DMS53 treated with DMSO at 0.1 percent for 48 hours (cell line): Measurements from ENCODE around the gene TMA7B.

Source experiments
- DNase-seq: peaks from one replicate; lab custom pipeline; 2025; ENCODE audit not compliant: unreplicated experiment; lab: John Stamatoyannopoulos, UW

The TMA7B gene

DNA sequence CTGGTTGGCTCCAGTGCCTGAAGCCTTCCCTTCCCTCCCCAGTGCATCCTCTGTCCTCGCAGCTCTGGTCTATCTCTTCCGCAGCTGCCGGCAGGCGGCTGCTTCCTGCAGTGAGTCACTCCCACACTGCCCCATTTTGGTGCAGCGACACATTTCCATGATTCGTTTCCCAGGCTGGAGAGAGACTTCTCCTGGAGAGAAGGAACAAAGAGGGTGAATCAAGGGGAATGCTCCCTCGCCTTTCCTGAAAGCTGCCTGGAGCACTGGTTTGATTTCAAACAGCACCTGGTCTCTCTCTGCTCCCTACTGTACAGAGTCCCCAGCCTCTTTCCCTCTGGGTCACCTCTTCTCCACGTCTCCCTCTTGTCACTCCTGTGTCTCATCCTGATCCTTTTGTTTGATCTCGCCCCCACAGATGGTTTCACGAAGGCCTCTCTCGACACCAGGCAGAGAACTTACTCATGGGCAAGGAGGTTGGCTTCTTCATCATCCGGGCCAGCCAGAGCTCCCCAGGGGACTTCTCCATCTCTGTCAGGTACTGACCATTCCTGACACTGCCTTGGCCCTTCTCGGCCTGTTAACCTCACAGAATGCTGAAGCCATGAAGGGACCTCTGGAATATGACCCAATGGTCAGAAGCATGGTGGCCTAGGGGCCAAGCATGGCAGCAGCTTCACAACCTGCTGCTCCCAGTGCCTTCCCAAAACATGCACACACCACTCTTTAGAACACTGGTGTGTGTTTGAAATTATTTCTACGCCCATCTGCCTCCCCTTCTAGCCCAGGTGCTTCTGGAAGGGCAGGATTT, at the start of gene TMA7B:
TMA7B (plus strand) TSS at position 758 of the 808 bp plus-strand sequence. CDS start 3,978 bp downstream, outside the sequence.
- DNase-seq = peak; percentile 39

DNA sequence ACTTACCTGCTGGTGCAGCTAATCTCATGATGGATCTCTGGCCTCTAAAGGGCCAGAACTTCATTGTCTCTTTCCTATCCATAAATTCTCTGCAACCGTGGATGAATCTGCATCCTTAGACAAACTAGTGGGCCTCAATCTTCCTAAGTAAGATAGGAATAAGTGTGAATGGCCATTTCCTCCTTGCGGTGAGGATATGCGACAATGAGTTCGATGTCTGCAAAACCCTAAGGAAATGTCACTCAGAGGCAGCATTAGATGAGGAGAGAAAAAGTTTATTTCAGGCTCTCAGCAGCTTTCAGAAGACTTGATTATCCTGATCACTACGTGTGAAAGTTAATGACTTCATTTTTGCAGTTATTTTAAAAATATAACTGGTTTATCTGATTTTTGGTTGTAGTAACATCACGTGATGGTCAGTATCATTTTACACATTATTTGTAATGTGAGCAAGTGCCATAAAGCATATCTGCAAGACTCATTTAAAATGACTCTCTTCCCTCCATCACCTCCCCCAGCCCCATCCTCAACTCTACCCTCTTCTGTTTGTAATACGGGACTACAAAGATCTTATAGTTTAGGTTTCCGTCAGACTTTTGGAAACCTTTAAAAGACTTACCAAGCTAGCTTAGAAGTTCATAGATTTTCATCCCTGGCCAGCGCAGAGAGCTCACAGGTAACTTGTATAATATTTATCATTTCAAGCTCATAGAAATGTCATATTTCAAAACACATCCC, 49.2 kb upstream of the TMA7B start:
- DNase-seq = no peak

DNA sequence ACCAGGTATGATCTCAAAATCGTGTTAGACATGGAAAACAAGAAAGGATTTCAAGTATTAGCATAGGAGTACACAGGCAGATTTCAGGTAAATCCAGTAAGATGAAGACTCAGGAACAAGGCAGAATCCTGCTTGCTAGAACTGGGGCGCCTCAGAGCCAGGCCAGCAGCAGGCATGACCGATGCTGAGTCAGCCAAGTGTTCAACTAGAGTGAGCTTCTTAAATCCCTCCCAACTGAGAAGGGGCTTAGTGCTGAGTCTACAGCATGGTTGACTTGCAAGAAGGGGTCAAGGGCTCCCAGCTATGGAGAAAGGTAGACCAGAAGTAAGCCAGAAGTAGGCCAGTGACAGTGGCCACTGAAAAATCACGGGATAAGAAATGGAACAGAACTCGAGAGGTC, 46.9 kb upstream of the TMA7B start:
- DNase-seq = no peak

DNA sequence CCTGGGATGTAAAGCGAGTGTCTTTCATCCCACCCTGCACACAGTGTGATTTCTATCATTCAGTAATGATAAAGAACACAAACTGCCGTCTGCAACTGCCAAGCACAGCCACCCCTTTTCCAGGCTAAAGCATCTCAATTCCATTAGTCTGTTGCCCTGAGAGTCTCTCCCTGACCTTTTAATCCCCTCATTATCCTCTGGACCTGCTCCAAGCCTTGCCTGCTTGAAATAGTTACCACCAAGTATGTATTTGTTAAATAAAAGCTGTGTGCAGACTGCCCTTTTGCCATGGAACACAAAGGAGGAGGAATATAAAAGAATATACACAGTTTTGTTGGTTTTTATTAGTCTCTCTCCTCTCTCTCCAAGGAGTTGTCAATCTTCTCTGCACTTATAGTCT, 46.3 kb upstream of the TMA7B start:
- no peak for DNase-seq

DNA sequence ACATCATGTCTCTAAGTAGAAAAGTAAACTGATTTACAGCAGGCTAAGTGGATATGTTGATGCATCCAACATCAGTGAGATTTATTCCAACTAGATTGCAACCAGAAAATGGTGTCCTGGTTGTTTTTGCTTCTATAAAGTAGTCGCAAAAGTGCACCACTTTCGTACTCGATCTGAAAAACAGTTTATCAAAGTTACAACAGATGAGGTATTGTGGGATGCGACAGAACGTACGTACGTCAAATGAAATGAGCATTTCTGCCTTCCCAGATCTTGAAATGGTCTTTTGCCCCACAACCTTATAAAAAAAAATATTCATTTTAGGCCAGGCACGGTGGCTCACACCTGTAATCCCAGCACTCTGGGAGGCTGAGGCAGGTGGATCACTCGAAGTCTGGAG, 45.6 kb upstream of the TMA7B start:
- DNase-seq = no peak

DNA sequence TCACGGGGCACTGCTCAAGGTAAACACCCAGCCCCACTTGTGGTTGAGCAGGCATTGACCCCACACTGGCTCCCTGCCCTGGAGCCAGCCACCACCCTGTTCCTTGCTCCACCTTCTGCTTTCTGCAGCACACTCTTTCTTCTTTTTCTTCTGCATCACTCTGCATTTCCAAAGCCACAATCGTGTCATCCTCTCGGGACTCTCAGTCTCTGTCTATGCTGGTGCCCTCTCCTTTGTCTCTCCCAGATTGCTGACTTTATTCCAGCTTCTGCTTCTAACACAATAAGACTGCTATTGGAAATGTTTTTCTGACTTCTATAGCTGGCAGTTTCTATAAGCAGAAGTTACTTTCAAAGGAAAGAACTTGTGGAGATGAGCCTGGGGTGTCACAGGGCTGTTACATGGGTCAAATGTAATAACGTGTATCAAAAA, 44.9 kb upstream of the TMA7B start:
- no peak for DNase-seq

DNA sequence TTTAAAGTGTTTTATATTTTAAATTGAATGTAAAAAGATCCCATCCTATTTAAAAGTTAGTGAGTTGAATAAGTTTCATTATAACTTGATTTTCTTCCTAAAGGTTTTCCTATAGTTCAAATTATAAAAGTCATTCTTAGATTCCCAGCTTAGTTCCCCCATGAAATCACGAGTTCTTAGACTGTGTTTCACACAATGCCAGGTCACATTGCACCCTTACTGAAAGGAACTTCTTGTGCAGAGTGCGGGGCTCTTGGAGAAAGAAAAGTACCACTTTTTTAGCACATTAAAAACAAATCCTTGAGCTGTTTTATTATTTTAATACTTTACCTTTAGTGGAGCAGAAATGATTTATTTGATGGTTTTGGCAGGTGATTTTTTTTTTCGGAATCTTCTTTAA, 43.7 kb upstream of the TMA7B start:
- no peak for DNase-seq

DNA sequence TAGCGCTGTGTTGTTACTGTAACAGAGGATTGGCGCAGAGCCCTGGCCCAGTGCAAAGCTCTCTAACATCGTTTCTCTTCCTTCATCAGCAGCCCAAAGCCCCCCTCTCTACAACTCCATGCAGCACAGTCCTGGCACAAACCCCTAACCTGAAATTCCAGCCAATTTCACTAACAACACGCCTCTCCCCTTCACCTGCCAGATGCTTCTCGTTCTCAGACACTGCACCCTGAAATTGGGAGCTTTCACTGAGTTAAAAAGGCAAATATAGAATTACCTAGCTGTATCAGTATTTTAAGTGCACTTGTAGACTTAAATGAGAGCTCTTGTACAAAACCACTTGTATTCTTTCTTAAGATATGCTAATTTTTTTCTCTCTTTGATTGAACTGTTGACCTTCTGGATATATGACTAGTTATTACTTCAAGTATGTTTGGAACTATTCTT, 43.0 kb upstream of the TMA7B start:
- no peak for DNase-seq

DNA sequence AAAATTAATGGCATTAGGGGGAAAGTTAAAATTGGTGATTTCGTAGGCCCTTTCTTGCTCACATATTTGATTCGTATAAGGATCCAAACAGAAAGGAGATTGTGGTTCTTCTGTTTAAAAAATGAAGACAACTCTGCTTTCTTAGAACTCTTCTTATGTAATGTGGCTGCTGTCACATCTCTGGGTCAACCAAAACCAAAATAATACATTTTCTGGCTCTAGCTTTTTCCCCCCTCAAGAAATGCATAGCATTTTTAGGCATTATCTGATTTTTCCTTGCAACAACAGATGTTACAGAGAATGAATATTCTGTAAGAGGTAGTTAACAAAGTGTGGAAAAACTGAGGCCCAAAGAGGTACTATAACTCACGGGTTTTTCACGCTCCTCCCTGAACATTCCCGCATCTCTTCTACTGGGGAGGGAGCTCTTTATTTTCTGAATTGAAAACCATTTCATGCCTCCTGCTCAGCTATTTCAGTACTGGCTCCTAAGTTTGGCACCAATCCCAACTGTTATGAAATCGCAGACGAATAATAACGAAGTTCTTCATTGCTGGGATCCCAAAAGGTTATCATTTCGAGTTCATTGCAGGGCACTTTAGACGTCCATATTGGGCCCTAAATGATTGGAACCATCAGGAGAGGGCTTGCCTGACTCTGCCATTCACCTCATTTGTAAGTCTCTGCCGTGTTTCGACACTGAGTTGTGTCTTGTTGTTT, 42.3 kb upstream of the TMA7B start:
- DNase-seq = no peak

DNA sequence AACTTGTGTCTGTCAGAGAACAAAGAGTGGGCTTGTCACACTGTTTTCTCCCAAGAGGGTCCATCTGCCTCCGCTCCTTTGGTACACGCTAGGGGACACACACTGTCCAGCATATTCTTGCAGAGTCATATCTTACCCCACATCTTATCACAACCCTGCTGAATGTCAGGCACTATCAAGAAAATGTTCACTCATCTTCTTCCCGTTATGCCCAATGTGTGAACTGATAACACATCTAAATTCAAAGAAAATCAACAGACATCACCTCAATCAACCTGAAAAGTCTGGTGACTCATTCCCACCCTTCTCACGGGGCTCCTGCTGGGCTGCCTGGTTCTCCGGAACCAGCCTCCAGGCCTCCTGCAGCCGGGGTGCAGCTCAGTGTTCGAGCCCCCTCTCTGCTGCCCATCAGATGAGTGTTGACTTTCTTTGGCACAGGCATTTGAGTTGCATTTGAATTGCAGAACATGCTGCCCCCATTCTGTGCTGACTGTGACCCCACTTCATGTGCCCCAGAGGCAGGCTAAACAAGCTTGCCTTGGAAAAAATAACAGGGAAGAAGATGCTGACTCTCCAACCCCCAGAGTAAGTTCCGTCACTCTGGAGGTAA, 40.0 kb upstream of the TMA7B start:
- DNase-seq = no peak

DNA sequence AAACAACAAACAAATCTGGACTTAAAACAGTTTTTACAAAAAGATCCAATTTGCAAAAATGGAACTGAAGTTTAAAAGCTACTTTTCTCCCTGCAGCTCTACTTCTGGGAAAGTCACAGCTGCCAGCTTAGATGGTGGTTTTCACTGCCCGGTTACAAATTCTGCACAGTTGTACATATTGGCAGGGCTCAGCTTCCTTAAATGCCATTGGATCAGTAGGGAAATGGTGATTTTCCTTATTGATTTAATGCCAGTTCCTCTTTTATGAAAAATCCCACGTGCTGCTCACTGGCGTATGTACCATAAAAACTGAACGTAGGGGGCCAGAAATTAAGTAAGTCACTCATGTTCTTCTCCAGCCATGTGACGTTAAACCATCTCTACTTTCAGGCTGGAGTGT, 36.5 kb upstream of the TMA7B start:
- DNase-seq = no peak

DNA sequence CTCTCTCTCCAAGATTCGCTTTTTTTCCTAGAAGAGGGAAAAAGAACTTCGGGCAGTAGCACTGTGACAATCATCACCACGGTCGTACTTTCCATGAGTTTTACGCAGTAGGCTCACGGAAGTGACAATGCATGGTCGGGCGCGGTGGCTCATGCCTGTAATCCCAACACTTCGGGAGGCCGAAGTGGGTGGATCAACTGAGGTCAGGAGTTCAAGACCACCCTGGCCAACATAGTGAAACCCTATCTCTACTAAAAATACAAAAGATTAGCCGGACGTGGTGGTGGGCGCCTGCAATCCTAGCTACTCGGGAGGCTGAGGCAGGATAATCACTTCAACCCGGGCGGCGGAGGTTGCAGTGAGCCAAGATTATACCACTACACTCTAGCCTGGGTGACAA, 35.9 kb upstream of the TMA7B start:
- DNase-seq = no peak

DNA sequence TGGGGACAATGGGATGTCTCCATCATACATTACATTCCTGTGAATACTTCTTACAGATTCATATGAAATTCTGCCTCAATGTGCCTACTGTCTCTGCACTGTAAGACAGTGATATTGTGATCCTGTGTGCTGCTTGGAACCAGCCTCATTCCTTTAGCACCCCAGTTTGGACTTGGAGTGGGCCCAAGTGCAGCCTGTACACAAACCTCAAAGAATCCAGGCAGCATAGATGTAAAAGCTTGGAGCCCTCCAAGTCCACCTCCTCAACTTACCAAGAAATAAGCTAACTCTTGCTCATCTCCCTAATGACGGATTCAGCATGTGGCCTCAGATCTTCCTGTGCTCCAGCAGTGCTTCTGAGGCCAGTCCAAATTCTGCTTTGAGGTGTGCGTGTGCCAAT, 34.9 kb upstream of the TMA7B start:
- DNase-seq = no peak

DNA sequence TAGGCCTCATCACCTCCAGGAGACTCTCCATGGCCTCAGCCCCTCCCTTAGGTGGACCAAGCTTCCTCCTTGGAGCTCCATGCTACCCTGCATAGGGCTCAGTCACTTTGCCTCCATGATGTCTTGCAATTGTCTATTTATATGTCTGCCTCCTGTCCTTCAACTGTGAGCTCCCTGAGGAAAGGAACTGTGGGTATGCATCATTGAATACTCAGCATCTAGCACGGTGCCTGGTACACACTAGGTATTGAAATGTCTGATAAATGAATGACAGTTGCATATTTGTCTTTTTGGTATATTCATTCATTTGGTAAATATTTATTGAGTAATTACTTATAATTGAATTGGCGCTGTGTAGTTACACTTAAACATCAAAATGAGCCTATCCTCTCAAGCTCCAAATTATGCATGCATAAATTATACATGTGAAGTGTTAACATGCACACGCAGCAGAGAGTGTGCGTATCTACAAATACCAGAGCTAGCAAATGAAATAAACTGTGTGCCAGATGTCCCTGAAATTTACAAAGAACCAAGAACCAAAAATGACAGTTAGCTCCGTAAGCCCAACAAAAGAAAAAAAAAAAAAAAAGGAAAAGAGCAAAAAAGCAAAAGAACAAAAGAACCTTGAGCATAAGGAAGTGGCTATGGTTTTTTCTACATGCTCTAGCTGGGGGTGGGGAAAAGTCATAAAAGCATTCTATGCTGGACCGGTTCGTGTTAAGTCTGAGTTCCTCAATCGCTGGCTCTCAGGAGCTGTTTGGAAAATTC, 34.1 kb upstream of the TMA7B start:
- DNase-seq = no peak

DNA sequence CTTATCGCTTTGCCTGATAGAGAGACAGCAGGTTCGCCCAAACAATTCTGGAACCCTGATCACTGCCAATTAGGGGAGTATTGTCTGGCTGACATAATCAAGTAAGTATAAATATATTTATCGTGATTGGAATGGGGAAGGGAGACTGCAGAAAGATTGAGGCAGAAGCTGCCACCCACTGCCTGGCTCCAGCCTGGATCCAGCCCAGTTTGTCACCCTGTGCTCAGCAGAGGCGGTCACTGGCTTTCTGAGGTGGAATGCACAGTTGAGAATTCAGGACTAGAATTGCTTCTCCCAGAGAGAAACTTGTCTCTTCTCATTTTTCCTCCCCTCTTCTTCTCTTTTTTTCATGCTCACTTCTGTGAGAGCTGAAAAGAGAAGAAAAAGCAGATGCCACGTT, 33.4 kb upstream of the TMA7B start:
- no peak for DNase-seq

DNA sequence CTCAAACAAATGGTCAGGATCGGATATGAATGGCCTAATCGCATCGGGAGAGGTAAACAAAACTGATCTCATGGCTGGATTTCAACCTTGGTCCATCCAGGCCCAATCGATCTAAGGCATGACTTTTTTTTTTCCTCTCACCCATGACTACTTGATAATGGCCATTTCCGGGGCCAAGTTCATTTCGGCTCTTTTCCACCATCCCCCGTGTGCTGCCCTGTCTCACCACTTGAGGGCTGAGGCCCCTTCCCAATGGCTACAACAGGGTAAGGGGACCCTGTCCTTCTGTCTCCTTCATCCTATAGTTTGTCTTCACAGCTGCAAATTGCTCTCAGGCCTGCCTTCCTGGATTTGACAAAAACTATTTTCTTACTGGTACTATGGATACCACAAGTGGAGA, 32.7 kb upstream of the TMA7B start:
- no peak for DNase-seq

DNA sequence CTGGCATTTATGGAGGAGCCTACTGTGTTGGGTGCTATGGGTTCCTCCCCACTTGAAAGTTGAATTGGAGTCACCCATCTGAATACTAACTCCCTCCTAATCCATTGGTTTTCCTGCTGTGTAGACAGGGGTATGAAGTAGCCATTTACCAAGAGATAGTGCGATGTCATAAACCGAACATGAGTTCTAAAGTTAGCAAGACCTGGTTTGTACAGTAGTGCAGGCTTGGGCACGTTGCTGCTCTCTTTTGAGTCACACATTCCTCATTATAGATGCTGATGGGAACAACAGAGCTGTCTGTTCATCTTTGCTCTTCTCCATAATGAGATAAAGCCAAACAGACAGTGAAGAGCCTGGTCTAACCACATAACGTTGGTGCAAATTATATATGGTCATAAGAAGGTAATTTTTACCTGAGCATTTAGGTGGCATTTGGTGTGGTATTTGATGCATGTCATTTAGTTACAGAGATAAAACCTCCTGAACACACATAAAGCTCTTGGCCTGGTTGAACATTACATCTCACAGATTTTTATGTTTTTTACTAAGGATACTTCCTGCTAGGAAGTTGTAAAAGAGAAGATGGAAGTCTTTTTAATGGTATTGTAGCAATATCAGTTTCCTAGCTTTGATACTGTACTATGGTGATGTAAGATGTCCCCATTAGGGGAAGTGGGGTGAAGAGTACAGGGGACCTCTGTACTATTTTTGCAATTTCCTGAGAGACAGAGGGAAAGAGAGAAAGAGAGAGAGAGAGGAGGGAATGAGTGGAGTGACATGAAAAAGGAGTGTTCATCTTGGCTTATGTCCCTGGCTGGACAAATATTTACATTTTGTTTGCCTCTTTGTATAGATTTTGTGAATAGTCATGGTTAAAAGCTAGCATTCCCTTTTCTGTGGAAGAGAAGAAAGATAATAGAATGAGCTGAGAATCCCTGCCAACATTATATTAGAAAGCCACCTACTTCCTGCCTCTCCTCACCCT, 31.4 kb upstream of the TMA7B start:
- DNase-seq = no peak

DNA sequence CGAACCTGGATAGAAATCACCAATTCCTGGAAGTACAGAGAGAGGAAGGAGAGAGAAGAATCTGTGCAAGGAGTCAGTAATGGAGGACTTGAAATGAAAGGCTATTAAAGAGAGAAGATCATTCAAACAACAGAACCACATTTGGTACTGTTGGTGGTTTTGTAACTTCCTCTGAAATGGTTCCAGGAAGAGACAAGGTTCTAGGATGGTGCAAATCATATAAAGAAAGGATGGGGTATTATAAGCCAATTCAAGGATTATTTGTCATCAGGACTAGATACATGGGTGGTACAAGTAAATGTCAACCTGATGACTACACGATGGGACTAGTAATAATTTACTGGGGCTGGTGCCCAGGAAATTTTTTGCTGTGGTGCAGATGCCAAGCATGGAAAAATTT, 28.9 kb upstream of the TMA7B start:
- DNase-seq = no peak

DNA sequence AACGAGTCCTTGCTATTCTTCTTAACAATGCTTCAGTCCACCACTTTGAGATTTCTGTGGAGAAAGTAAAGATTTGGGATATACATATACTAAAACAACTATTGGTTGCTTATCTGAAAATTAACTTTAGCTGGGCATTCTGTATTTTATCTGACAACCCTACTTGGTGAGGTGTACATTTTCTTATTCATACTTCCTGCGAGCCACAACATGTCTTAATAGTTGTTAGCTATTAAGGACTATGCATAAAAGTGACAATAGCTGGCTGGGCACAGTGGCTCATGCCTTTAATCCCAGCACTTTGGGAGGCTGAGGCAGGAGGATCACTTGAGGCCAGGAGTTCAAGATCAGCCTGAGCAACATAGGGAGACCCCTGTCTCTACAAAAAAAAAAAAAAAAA, 28.0 kb upstream of the TMA7B start:
- no peak for DNase-seq
